K562 (cell line): Measurements from ENCODE around the gene YWHAB. TPM values are rescaled to one million over a fixed set of nuclear protein-coding genes. Genes with fewer than 3 reads are reported as not detected.

Experiments used
- ATAC-seq: fragments of 200-7000 bp; cut with Tn5 transposase; 3 replicates; pipeline ENCODE4 v1.9.1; 2020; ENCODE audit warnings: moderate library complexity
- BruUV-seq: library from RNA; stranded (reverse); fragments of 400-500 nt; replicated peaks from 2 replicates; lab custom pipeline; 2021; lab: Mats Ljungman, UMichigan
- CTCF ChIA-PET: fragments of 300-600 bp; formaldehyde crosslinking; extraction: SDS; loops from one replicate; lab custom pipeline; 2021; ENCODE audit warnings: low intra/inter-chr PET ratio; lab: Yijun Ruan, JAX
- POLR2A ChIA-PET: fragments of 300-600, 350-650 bp; sonication (Branson Sonifier 250); formaldehyde crosslinking; extraction: SDS; loops from one replicate; lab custom pipeline; 2021; ENCODE audit warnings: antibody characterized with exemption, inconsistent platforms; lab: Yijun Ruan, JAX
- DNase-seq, 4 experiments: peaks; one replicate each; pipeline versions ENCODE4 v3.0.0 to v3.0.0-alpha.2; 2011 to 2018; ENCODE audit warnings: low spot score in 3 of 4, mixed read lengths in 3 of 4; ENCODE audit errors: extremely low read depth in 1 of 4
- FAIRE-seq: peaks from 2 replicates; lab custom pipeline; 2011; peaks lifted over from hg19 to GRCh38; lab: Jason Lieb, UNC
- H2AFZ ChIP-seq: 2 replicates; pipeline ENCODE4 v1.6.0; 2011; ENCODE audit warnings: low read depth, low read length, control low read depth, inconsistent platforms
- H3K27ac ChIP-seq: fragments of 200-600 bp; 3 replicates; pipeline ENCODE4 v1.8.0; 2011; ENCODE audit warnings: low read depth, mild to moderate bottlenecking, control low read depth, inconsistent platforms, low read length, moderate library complexity, mixed read lengths; ENCODE audit errors: extremely low read depth
- H3K27me3 ChIP-seq, 2 experiments: fragments of 300-600 bp in 1 of 2; 2 replicates in 1 of 2; 3 replicates in 1 of 2; pipeline versions ENCODE4 v1.6.0 to v1.8.0; 2011; ENCODE audit warnings: inconsistent platforms in 2 of 2, low read length in 2 of 2, mild to moderate bottlenecking in 1 of 2, mixed read lengths in 1 of 2, moderate library complexity in 1 of 2; ENCODE audit not compliant: control insufficient read depth in 2 of 2, insufficient read depth in 2 of 2
- H3K36me3 ChIP-seq: fragments of 300-600 bp; 3 replicates; pipeline ENCODE4 v1.8.0; 2011; ENCODE audit warnings: mild to moderate bottlenecking, low read length, inconsistent platforms; ENCODE audit not compliant: control insufficient read depth, insufficient read depth
- H3K4me1 ChIP-seq, 2 experiments: fragments of 200-600 bp in 1 of 2; replicated peaks in 1 of 2; 2 replicates in 1 of 2; 3 replicates in 1 of 2; pipeline versions ENCODE4 v1.5.1 to v1.8.0; 2011; ENCODE audit warnings: inconsistent platforms in 2 of 2, low read length in 2 of 2, mild to moderate bottlenecking in 1 of 2, mixed read lengths in 1 of 2, moderate library complexity in 1 of 2; ENCODE audit not compliant: control insufficient read depth in 2 of 2, insufficient read depth in 2 of 2
- H3K4me2 ChIP-seq: 2 replicates; pipeline ENCODE4 v1.6.1; 2011; ENCODE audit warnings: low read length, control low read depth, inconsistent platforms, mixed read lengths; ENCODE audit not compliant: insufficient read depth
- H3K4me3 ChIP-seq: fragments of 200-600 bp; sonication (generic), shearing (Covaris generic); 2 replicates; pipeline ENCODE4 v1.5.1; 2016; ENCODE audit warnings: control low read depth, inconsistent platforms
- H3K79me2 ChIP-seq: fragments of 200-600 bp; 3 replicates; pipeline ENCODE4 v1.8.0; 2011; ENCODE audit warnings: low read length, inconsistent platforms; ENCODE audit not compliant: control insufficient read depth, insufficient read depth
- H3K9ac ChIP-seq, 2 experiments: 2 replicates each; pipeline versions ENCODE4 v1.6.0 to v1.6.1; 2011; ENCODE audit warnings: low read depth in 2 of 2, low read length in 2 of 2, control low read depth in 1 of 2, inconsistent platforms in 1 of 2, mild to moderate bottlenecking in 1 of 2, mixed read lengths in 1 of 2; ENCODE audit not compliant: insufficient read depth in 1 of 2
- H3K9me1 ChIP-seq: one replicate; pipeline ENCODE4 v1.6.0; 2011; ENCODE audit warnings: inconsistent platforms, mild to moderate bottlenecking, low read length, moderate library complexity; ENCODE audit not compliant: control insufficient read depth, insufficient read depth
- H3K9me3 ChIP-seq: replicated peaks from 2 replicates; pipeline ENCODE4 v1.5.1; 2011; ENCODE audit warnings: low read depth, low read length, inconsistent platforms; ENCODE audit not compliant: control insufficient read depth, insufficient read depth
- H4K20me1 ChIP-seq: replicated peaks from 2 replicates; pipeline ENCODE4 v1.6.1; 2011; ENCODE audit warnings: low read length, inconsistent platforms, mixed read lengths; ENCODE audit not compliant: control insufficient read depth, insufficient read depth
- KLF6 ChIP-seq: fragments of 250-450 bp; sonication (Bioruptor Pico); IDR thresholded peaks from 2 replicates; pipeline ENCODE4 v1.4.0; 2020; ENCODE audit warnings: mild to moderate bottlenecking, moderate library complexity, borderline replicate concordance
- POLR2G ChIP-seq: fragments of 200-400 bp; formaldehyde crosslinking; IDR thresholded peaks from 2 replicates; pipeline ENCODE4 v1.6.1; 2017; ENCODE audit warnings: low read depth, mild to moderate bottlenecking, antibody characterized with exemption, low read length, moderate library complexity
- RBFOX2 ChIP-seq: fragments of 200-400 bp; formaldehyde crosslinking; IDR thresholded peaks from 2 replicates; pipeline ENCODE4 v1.6.1; 2017; ENCODE audit warnings: low read depth, mild to moderate bottlenecking, low read length, moderate library complexity
- ZBTB33 ChIP-seq: sonication (generic); formaldehyde crosslinking; IDR thresholded peaks from 2 replicates; pipeline ENCODE4 v1.8.1; 2023; ENCODE audit warnings: mild to moderate bottlenecking, missing genetic modification reagents
- ZNF184 ChIP-seq: sonication (generic); formaldehyde crosslinking; IDR thresholded peaks from 2 replicates; pipeline ENCODE4 v1.5.0; 2020; ENCODE audit warnings: missing genetic modification reagents
- ZNF696 ChIP-seq: fragments of 250-450 bp; sonication (Bioruptor Pico); conservative IDR thresholded peaks from 2 replicates; pipeline ENCODE4 v1.4.0; 2020; ENCODE audit warnings: mild to moderate bottlenecking, moderate library complexity
- WGBS: fragments of 100-300 bp; shearing (Covaris generic); methylation state at CpG from one replicate; pipeline ENCODE4 v1.1.6; 2016; ENCODE audit warnings: low coverage, mixed read lengths; ENCODE audit not compliant: insufficient coverage; ENCODE audit errors: missing lambda C conversion rate; 5-methylcytosine and 5-hydroxymethylcytosine counted together
- in situ Hi-C: fragments of 300-500 bp; cut with MboI; formaldehyde crosslinking; loops from 4 replicates; pipeline ENCODE4 v1.15.0; 2018; ENCODE audit warnings: inconsistent platforms, mixed read lengths
- intact Hi-C: fragments of 100-400 bp; cut with micrococcal nuclease; formaldehyde crosslinking; loops from 2 replicates; pipeline ENCODE4 v1.14.2; 2022
- polyA plus RNA-seq, 8 experiments: library from polyadenylated mRNA; depleted of rRNA in 4 of 8; stranded (reverse) in 5 of 8; unstranded in 3 of 8; fragments of >200 nt; fragmentation: Nextera tagmentation in 2 of 8; fragmentation: Illumina TruSeq in 1 of 8; extraction: Ambion mirVana in 2 of 8; extraction: Trizol in 1 of 8; gene quantifications; 2 replicates each; pipeline versions ENCODE4 v1.2.1 to v1.2.3, GENCODE V29; 2011 to 2014; ENCODE audit warnings: inconsistent platforms in 1 of 8, missing spikeins in 1 of 8
- total RNA-seq, 7 experiments: library from RNA; depleted of rRNA in 6 of 7; stranded (reverse); fragments of >200 nt in 6 of 7; fragmentation: Illumina TruSeq in 2 of 7; extraction: Trizol in 2 of 7; gene quantifications; 2 replicates each; pipeline versions ENCODE4 v1.2.1 to v1.2.3, GENCODE V29; 2011 to 2021; ENCODE audit warnings: low replicate concordance in 1 of 7

Gene YWHAB
- total and polyA plus RNA-seq, 9 of the 15 experiments (the other 6 are each of a cell fraction or from before 2014, with no cell fraction given) = 60.6 to 185 (median 96.1) TPM

GRCh38 chr20:44921447-44921846, 35.9 kb downstream of the YWHAB start:
- no peak for FAIRE-seq
- no TSS peak for BruUV-seq

More at GRCh38 chr20:44921447-44921846, 35.9 kb downstream of the YWHAB start:
- no peak for ATAC-seq
- H3K27me3 ChIP-seq = no peaks in the 10 kb centered on the region
- DNase-seq = no peak
- in situ Hi-C loops = no loop called here
- no peaks in the 10 kb centered on the region for H3K79me2 ChIP-seq
- no peaks in the 10 kb centered on the region for H4K20me1 ChIP-seq
- H3K4me1 ChIP-seq = peaks cover 0 to 8% of the 10 kb centered on the region in 2 experiments; a peak in 3 of 5 replicates
- no peak overlapping the region for H3K9ac ChIP-seq
- H3K4me3 ChIP-seq = no peak overlapping the region
- ChIA-PET CTCF (no interaction called here), POLR2A (interaction anchor here (1.2 kb wide), 1 partner anchor 12 kb away, joined by 3 read pairs; the partner anchor contains the start of gene PABPC1L)
- no peak overlapping the region for H2AFZ ChIP-seq
- H3K4me2 ChIP-seq = no peak overlapping the region
- no peaks in the 10 kb centered on the region for H3K9me3 ChIP-seq
- no peak overlapping the region for H3K27ac ChIP-seq
- peaks cover 64% of the 10 kb centered on the region; the same call in 2 of the 3 replicates for H3K36me3 ChIP-seq
- intact Hi-C loops = no loop called here
- over 99% methylated on average over 14 of the region's 14 CpGs for WGBS
- no peaks in the 10 kb centered on the region for H3K9me1 ChIP-seq
- TF ChIP-seq ZNF696 (CRISPR knock-in tag) (no peak), KLF6 (CRISPR knock-in tag) (no peak), ZNF184 (CRISPR knock-in tag) (no peak), POLR2G (peak; percentile 54), RBFOX2 (0 out of 2 replicates have a peak, but pooled peaks have one; percentile 26), ZBTB33 (CRISPR knock-in tag) (0 out of 2 replicates have a peak, but pooled peaks have one; percentile 22)
- TF ChIP-seq, all 486 proteins: peak for 3
